Erythroblast (primary cell): ENCODE results near the gene COMMD4.
"Not testable (repeated sequence)": the region's sequence is repeated elsewhere in the genome, so short reads cannot be mapped to it uniquely, and the experiment has no call there.

Source experiments
- GATA1 ChIP-seq: IDR thresholded peaks from 2 replicates; pipeline ENCODE4 v1.6.1; 2011; ENCODE audit warnings: low read depth, mild to moderate bottlenecking, control low read depth, low read length, moderate library complexity
- POLR2A ChIP-seq: IDR thresholded peaks from 2 replicates; pipeline ENCODE4 v1.6.1; 2011; ENCODE audit warnings: mild to moderate bottlenecking, low read length

- TF ChIP-seq POLR2A, GATA1: not testable (repeated sequence)
These were observed 2.0 kb upstream of the COMMD4 start for GRCh38 chr15:75333654-75334419.
